K562 (cell line): ENCODE measurements around the gene CCDC68. TPM values are rescaled to one million over a fixed set of nuclear protein-coding genes. Genes with fewer than 3 reads are reported as not detected.

Experiments
- ATAC-seq: fragments of 200-7000 bp; cut with Tn5 transposase; 3 replicates; pipeline ENCODE4 v1.9.1; 2020; ENCODE audit warnings: moderate library complexity
- BruUV-seq: library from RNA; stranded (reverse); fragments of 400-500 nt; replicated peaks from 2 replicates; lab custom pipeline; 2021; lab: Mats Ljungman, UMichigan
- CTCF ChIA-PET: fragments of 300-600 bp; formaldehyde crosslinking; extraction: SDS; loops from one replicate; lab custom pipeline; 2021; ENCODE audit warnings: low intra/inter-chr PET ratio; lab: Yijun Ruan, JAX
- POLR2A ChIA-PET: fragments of 300-600, 350-650 bp; sonication (Branson Sonifier 250); formaldehyde crosslinking; extraction: SDS; loops from one replicate; lab custom pipeline; 2021; ENCODE audit warnings: antibody characterized with exemption, inconsistent platforms; lab: Yijun Ruan, JAX
- DNase-seq, 4 experiments: peaks; one replicate each; pipeline versions ENCODE4 v3.0.0 to v3.0.0-alpha.2; 2011 to 2018; ENCODE audit warnings: low spot score in 3 of 4, mixed read lengths in 3 of 4; ENCODE audit errors: extremely low read depth in 1 of 4
- FAIRE-seq: peaks from 2 replicates; lab custom pipeline; 2011; peaks lifted over from hg19 to GRCh38; lab: Jason Lieb, UNC
- H2AFZ ChIP-seq: 2 replicates; pipeline ENCODE4 v1.6.0; 2011; ENCODE audit warnings: low read depth, low read length, control low read depth, inconsistent platforms
- H3K27ac ChIP-seq: fragments of 200-600 bp; 3 replicates; pipeline ENCODE4 v1.8.0; 2011; ENCODE audit warnings: low read depth, mild to moderate bottlenecking, control low read depth, inconsistent platforms, low read length, moderate library complexity, mixed read lengths; ENCODE audit errors: extremely low read depth
- H3K27me3 ChIP-seq, 2 experiments: fragments of 300-600 bp in 1 of 2; 2 replicates in 1 of 2; 3 replicates in 1 of 2; pipeline versions ENCODE4 v1.6.0 to v1.8.0; 2011; ENCODE audit warnings: inconsistent platforms in 2 of 2, low read length in 2 of 2, mild to moderate bottlenecking in 1 of 2, mixed read lengths in 1 of 2, moderate library complexity in 1 of 2; ENCODE audit not compliant: control insufficient read depth in 2 of 2, insufficient read depth in 2 of 2
- H3K36me3 ChIP-seq: fragments of 300-600 bp; 3 replicates; pipeline ENCODE4 v1.8.0; 2011; ENCODE audit warnings: mild to moderate bottlenecking, low read length, inconsistent platforms; ENCODE audit not compliant: control insufficient read depth, insufficient read depth
- H3K4me1 ChIP-seq, 2 experiments: fragments of 200-600 bp in 1 of 2; replicated peaks in 1 of 2; 2 replicates in 1 of 2; 3 replicates in 1 of 2; pipeline versions ENCODE4 v1.5.1 to v1.8.0; 2011; ENCODE audit warnings: inconsistent platforms in 2 of 2, low read length in 2 of 2, mild to moderate bottlenecking in 1 of 2, mixed read lengths in 1 of 2, moderate library complexity in 1 of 2; ENCODE audit not compliant: control insufficient read depth in 2 of 2, insufficient read depth in 2 of 2
- H3K4me2 ChIP-seq: 2 replicates; pipeline ENCODE4 v1.6.1; 2011; ENCODE audit warnings: low read length, control low read depth, inconsistent platforms, mixed read lengths; ENCODE audit not compliant: insufficient read depth
- H3K4me3 ChIP-seq: fragments of 200-600 bp; sonication (generic), shearing (Covaris generic); 2 replicates; pipeline ENCODE4 v1.5.1; 2016; ENCODE audit warnings: control low read depth, inconsistent platforms
- H3K79me2 ChIP-seq: fragments of 200-600 bp; 3 replicates; pipeline ENCODE4 v1.8.0; 2011; ENCODE audit warnings: low read length, inconsistent platforms; ENCODE audit not compliant: control insufficient read depth, insufficient read depth
- H3K9ac ChIP-seq, 2 experiments: 2 replicates each; pipeline versions ENCODE4 v1.6.0 to v1.6.1; 2011; ENCODE audit warnings: low read depth in 2 of 2, low read length in 2 of 2, control low read depth in 1 of 2, inconsistent platforms in 1 of 2, mild to moderate bottlenecking in 1 of 2, mixed read lengths in 1 of 2; ENCODE audit not compliant: insufficient read depth in 1 of 2
- H3K9me1 ChIP-seq: one replicate; pipeline ENCODE4 v1.6.0; 2011; ENCODE audit warnings: inconsistent platforms, mild to moderate bottlenecking, low read length, moderate library complexity; ENCODE audit not compliant: control insufficient read depth, insufficient read depth
- H3K9me3 ChIP-seq: replicated peaks from 2 replicates; pipeline ENCODE4 v1.5.1; 2011; ENCODE audit warnings: low read depth, low read length, inconsistent platforms; ENCODE audit not compliant: control insufficient read depth, insufficient read depth
- H4K20me1 ChIP-seq: replicated peaks from 2 replicates; pipeline ENCODE4 v1.6.1; 2011; ENCODE audit warnings: low read length, inconsistent platforms, mixed read lengths; ENCODE audit not compliant: control insufficient read depth, insufficient read depth
- CREB1 ChIP-seq, 2 experiments: sonication (generic) in 1 of 2; formaldehyde crosslinking in 1 of 2; IDR thresholded peaks; 2 replicates each; pipeline versions ENCODE4 v1.6.1 to v1.8.0; 2012 to 2022; ENCODE audit warnings: inconsistent platforms in 1 of 2, mild to moderate bottlenecking in 1 of 2, missing genetic modification reagents in 1 of 2, moderate library complexity in 1 of 2
- FOXJ3 ChIP-seq: sonication (generic); formaldehyde crosslinking; IDR thresholded peaks from 2 replicates; pipeline ENCODE4 v1.4.0; 2020; ENCODE audit warnings: mild to moderate bottlenecking, missing genetic modification reagents
- GATAD2A ChIP-seq: fragments of 450-650 bp; IDR thresholded peaks from 2 replicates; pipeline ENCODE4 v1.6.1; 2017
- RHOXF2B ChIP-seq: fragments of 250-450 bp; sonication (Bioruptor Pico); conservative IDR thresholded peaks from 2 replicates; pipeline ENCODE4 v1.5.1; 2021
- SLC30A9 ChIP-seq: fragments of 250-450 bp; sonication (Bioruptor Pico); IDR thresholded peaks from 2 replicates; pipeline ENCODE4 v1.8.0; 2022; ENCODE audit warnings: mild to moderate bottlenecking, moderate library complexity
- YBX1 ChIP-seq: fragments of 450-650 bp; IDR thresholded peaks from 2 replicates; pipeline ENCODE4 v1.7.1; 2016; ENCODE audit warnings: mild to moderate bottlenecking
- ZNF699 ChIP-seq: fragments of 250-450 bp; sonication (Bioruptor Pico); IDR thresholded peaks from 2 replicates; pipeline ENCODE4 v1.8.0; 2021; ENCODE audit warnings: mild to moderate bottlenecking, moderate library complexity; ENCODE audit not compliant: insufficient replicate concordance
- WGBS: fragments of 100-300 bp; shearing (Covaris generic); methylation state at CpG from one replicate; pipeline ENCODE4 v1.1.6; 2016; ENCODE audit warnings: low coverage, mixed read lengths; ENCODE audit not compliant: insufficient coverage; ENCODE audit errors: missing lambda C conversion rate; 5-methylcytosine and 5-hydroxymethylcytosine counted together
- in situ Hi-C: fragments of 300-500 bp; cut with MboI; formaldehyde crosslinking; loops from 4 replicates; pipeline ENCODE4 v1.15.0; 2018; ENCODE audit warnings: inconsistent platforms, mixed read lengths
- intact Hi-C: fragments of 100-400 bp; cut with micrococcal nuclease; formaldehyde crosslinking; loops from 2 replicates; pipeline ENCODE4 v1.14.2; 2022
- polyA plus RNA-seq, 8 experiments: library from polyadenylated mRNA; depleted of rRNA in 4 of 8; stranded (reverse) in 5 of 8; unstranded in 3 of 8; fragments of >200 nt; fragmentation: Nextera tagmentation in 2 of 8; fragmentation: Illumina TruSeq in 1 of 8; extraction: Ambion mirVana in 2 of 8; extraction: Trizol in 1 of 8; gene quantifications; 2 replicates each; pipeline versions ENCODE4 v1.2.1 to v1.2.3, GENCODE V29; 2011 to 2014; ENCODE audit warnings: inconsistent platforms in 1 of 8, missing spikeins in 1 of 8
- total RNA-seq, 7 experiments: library from RNA; depleted of rRNA in 6 of 7; stranded (reverse); fragments of >200 nt in 6 of 7; fragmentation: Illumina TruSeq in 2 of 7; extraction: Trizol in 2 of 7; gene quantifications; 2 replicates each; pipeline versions ENCODE4 v1.2.1 to v1.2.3, GENCODE V29; 2011 to 2021; ENCODE audit warnings: low replicate concordance in 1 of 7
- TF ChIP-seq, protein P1 (sequence below): IDR thresholded peaks from 2 replicates; pipeline ENCODE4 v1.6.1; 2016; ENCODE audit warnings: missing genetic modification characterization, missing compliant biosample characterization

The CCDC68 gene
- total and polyA plus RNA-seq, 9 of the 15 experiments (the other 6 are each of a cell fraction or from before 2014, with no cell fraction given): 0.28 to 4.5 (median 1.4) TPM

DNA sequence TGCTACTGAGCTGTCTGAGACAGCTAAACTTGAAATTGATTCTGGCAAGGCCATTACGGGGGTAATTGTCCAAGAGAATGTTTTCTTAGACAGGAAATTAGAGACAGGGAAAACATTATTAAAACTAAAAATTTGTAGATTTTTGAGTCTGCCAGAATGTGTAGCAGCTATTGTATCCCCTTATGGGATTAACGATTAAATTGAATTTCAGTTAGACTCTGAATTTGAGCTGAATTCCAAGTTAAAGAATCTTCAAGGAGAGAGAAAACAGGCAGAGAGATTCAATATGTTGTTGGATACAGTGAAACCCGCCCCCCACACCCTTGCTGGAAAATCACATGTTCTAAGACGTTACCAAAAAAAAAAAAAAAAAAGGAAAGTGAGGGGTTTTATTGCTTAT, 32.7 kb upstream of the CCDC68 start:
- intact Hi-C loops: no loop called here
- H3K27ac ChIP-seq: no peak overlapping the region
- no peak for TF ChIP-seq CREB1 (IDR thresholded peaks at IDR 0.05)
- no peak for TF ChIP-seq CREB1 (CRISPR knock-in tag; IDR thresholded peaks at IDR 0.05)
- TF ChIP-seq, protein P1, sequence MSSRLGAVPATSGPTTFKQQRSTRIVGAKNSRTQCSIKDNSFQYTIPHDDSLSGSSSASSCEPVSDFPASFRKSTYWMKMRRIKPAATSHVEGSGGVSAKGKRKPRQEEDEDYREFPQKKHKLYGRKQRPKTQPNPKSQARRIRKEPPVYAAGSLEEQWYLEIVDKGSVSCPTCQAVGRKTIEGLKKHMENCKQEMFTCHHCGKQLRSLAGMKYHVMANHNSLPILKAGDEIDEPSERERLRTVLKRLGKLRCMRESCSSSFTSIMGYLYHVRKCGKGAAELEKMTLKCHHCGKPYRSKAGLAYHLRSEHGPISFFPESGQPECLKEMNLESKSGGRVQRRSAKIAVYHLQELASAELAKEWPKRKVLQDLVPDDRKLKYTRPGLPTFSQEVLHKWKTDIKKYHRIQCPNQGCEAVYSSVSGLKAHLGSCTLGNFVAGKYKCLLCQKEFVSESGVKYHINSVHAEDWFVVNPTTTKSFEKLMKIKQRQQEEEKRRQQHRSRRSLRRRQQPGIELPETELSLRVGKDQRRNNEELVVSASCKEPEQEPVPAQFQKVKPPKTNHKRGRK (tag): no peak
- TF ChIP-seq SLC30A9 (CRISPR knock-in tag): no peak
- no peak for TF ChIP-seq RHOXF2B (CRISPR knock-in tag)
- no peak for TF ChIP-seq GATAD2A
- TF ChIP-seq FOXJ3 (CRISPR knock-in tag): no peak
- TF ChIP-seq ZNF699 (CRISPR knock-in tag): no peak
- no peak for TF ChIP-seq YBX1
- TF ChIP-seq, all 486 proteins: peak for 0
- no TSS peak for BruUV-seq
- ATAC-seq: no peak
- ChIA-PET CTCF (no interaction called here), POLR2A (no interaction called here)
- Histone ChIP-seq H3K27me3 (no peaks in the 10 kb centered on the region; a peak in 1 of 5 replicates), H3K4me1 (no peaks in the 10 kb centered on the region), H3K4me3 (no peak overlapping the region), H3K9me3 (no peaks in the 10 kb centered on the region), H3K9ac (no peak overlapping the region), H3K79me2 (no peaks in the 10 kb centered on the region), H4K20me1 (no peaks in the 10 kb centered on the region), H3K9me1 (no peaks in the 10 kb centered on the region), H3K4me2 (no peak overlapping the region), H3K36me3 (no peaks in the 10 kb centered on the region), H2AFZ (no peak overlapping the region)
- no peak for DNase-seq
- FAIRE-seq: no peak
- in situ Hi-C loops: no loop called here
- WGBS: 2% methylated on average over 3 of the region's 4 CpGs
